Measurements from ENCODE around the gene KRT80.

The KRT80 gene

DNA sequence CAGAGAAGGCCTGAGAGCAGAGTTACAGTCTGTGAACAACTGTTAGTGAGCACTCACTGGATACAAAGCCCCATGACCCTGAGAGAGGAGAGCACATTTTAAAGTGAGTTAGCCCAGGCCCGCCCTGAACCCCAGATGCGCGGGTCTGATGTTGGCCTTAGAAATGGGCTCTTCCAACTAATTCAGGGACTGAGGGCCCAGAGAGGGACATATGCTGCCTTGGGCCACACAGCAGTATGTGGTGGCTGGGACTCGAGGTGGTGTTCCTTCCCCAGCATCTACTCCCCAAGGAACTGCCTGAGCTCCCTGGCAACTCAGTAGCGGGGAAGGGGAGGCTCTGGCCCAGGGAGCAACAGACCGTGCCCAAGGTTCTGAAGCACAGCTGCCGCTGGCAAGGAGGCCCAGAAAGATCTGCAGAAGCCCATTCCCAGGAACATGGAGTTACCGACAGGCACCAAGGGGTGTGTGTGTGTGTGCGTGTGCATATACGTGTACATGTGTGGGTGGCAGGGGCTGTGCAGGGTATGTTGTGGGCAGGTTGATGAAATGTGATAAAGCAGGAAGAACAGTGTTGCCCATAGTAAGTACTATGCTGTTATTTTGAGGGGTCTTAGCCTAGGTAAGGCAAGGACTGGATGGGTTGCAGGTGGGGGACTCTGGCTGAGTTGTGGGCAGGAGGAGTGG is 40.5 kb downstream of the KRT80 start:
- no peak for DNase-seq

DNA sequence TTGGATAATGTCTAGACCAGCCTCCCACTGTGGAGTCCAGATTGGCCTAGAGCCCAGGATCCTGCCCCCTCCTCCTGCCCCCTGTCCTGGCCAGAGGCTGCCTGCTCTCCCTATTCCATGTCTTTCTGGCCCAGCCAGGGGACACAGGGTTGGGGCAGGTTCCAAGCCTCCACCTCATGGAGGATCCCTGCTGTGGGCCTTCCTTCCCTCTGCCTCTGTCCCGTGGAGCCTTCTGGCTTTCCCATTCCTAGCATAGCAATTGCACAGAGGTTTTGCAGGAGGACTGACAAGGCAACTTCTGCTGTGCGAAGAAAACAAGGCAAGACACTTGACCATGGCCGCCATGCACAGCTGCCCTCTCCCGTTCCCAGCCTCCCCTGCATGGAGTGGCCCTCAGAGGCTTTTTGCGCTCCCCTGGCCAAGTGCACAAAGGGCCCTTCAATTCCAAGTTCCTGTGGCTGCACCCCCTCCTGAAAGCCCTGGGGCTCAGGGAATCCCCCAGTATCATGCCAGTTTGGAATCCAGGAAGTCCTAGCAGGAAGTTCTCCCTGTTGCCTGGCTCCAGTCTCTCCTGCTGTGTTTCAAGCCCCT is 42.1 kb downstream of the KRT80 start:
- DNase-seq: no peak

- no peak for DNase-seq
Observed at GRCh38 chr12:52149182-52149641, 42.6 kb downstream of the KRT80 start.

DNA sequence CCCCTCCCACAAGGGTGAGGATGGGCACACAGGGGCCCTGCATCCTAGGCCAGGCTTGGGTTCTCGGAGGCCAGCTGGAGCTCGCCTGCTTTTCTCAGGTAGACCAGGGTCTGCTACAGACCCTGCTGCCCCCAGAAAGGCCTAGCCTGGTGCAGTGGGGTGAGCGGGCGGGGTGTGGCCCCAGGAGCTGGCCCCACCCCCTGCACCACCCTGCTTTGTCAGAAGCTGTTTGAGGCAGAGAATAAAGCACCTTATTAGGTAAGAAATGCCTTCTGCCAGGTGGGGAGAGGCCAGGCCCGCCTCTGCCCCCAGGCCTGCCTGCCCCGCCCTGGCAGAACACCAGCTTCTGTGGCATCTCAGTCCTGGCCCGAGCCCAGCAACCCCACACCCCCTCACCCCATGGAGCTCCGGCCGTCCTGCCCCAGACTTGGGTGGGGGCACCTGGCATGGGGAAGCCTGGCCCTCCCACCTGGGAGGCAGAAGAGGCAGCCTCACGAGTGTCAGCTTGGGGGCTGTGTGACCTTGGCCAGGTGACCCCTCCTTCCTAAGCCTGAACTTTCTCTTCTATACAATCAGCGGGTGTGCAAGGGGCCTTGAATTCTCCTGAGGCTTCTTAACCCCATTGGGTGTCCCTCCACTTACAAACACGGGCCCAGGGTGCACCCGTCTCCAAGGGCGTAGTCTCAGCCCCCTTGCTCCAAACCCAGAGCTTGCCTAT is 43.2 kb downstream of the KRT80 start:
- no peak for DNase-seq

DNA sequence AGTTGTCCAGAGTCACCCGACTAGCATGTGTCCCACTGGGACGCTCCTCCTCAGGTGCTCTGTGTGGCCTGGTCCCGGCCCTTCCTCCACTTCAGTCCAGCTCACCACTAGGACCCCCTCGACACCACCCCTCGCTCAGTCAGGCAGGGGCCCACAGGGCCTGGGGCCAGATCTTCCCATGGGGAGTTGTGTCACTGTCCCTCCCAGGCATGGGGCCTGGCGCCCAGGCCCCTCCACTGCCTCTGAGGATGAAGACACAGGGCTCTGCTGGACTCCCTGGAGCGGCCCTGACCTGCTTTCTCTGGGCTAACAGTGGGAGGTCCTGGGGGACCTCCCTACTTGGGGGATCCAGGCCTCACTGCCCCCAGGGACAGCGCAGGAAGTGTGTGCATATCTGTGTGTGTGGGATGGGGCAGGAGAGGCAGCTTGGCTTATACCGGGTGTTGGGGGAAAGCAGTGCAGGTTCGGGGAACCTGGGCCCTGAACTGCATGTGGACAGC is 43.8 kb downstream of the KRT80 start:
- no peak for DNase-seq

DNA sequence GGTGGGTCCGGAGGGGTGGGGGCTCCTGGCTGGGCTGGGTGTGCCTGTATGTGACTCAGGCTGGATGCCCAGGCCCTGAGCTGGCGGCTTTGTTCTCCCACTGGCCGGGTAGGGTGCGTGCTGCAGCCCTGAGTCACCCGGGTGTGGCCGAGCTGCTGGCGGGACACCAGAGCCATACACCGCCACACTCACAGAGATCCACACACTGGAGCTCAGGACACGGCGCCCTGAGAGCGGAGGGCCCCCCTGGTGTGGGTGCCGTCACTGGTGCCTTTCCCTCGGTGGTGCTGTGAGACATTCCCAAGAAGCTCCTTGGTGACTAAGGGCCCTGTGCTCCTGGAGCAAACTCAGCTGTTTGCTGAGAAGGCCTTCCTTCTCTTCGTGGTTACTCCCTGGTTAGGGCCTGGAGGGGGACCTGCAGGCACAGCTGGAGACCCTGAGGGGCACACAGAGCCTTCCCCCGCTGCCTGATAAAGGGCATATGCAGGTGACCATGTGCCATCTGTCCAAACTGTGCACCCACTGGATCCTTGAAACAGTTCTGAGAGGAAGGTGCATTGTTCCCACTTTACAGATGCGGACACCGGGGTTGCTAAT is 44.3 kb downstream of the KRT80 start:
- DNase-seq: no peak

GRCh38 chr12:52146822-52147366 is 44.9 kb downstream of the KRT80 start:
- no peak for DNase-seq

- no peak for DNase-seq
Observed at GRCh38 chr12:52146089-52146821, 45.6 kb downstream of the KRT80 start.

GRCh38 chr12:52145228-52146088 is 46.4 kb downstream of the KRT80 start:
- DNase-seq: no peak

DNA sequence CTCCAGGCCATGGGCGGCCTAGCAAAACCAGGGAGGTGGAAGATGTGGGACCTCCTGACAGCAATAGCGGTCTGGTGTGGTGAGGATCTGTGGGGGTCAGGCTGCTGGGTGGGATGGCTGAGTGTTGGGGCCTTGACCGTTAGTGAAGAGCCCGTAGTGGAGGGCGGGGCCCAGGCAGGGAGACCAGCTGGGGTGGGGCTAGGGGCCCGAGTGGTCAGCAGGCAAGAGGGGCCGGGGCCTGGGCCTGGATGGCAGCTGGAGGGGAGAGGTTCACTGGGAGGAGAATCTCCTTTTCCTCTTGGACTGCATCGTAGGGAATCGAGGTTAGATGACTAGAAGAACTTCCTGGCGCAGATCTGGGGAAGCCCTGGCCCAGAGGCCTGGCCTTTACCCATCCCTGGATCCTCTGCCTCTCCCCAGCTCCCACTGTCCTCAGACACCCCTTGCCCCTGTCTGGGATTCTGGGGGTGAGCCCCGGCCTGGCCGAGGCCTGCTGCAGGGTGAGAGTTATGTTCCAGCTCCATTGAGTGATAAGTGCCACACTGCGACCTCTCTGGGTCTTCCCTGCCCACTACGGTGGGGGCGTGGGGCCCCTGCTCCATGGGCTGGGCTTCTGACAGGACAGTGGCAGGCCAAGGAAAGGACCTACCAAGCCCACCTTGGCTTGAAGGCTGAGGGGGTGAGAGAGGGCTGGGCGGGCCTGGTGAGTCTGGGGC is 47.1 kb downstream of the KRT80 start:
- DNase-seq: no peak

DNA sequence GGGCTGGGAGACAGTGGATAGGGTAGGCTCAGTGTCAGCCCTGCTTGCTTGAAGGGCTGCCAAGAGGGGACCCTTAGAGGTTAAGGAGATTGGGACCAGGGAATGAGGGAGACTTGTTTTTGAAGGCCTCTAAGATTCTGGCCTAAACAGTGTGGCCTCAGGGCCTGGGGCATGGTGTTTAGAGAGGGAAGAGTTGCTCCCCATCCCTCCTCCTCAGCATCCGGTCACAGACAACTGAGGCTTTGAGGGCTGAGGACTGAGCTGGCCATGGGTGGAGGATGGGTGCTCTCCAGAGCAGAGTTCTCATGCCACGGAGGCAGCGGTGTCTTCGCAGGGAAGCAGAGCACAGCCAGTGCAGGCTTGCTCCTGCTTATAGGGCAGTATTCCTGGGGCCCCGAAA is 49.4 kb downstream of the KRT80 start:
- DNase-seq: no peak

DNA sequence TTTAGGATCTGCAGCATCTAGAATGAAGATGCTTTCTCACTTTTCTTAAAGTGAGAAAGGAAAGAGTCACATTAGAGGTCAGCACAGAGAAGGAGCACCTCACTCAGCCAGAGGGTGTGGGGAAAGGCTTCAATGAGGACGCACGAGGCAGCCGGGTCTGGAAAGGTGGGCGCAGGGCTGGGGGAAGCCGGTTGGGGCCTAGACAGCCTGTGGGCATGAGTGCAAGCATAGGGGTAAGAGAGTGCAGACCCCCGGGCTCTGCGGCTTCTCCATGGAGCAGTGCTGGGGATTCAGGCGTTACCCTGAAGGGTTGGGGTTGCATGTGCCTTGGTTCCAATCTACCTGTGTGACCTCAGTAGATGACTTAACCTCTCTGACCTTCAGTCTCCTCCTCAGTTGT is 49.9 kb downstream of the KRT80 start:
- no peak for DNase-seq

GRCh38 chr12:52141306-52141705 is 50.5 kb downstream of the KRT80 start:
- DNase-seq: no peak

DNA sequence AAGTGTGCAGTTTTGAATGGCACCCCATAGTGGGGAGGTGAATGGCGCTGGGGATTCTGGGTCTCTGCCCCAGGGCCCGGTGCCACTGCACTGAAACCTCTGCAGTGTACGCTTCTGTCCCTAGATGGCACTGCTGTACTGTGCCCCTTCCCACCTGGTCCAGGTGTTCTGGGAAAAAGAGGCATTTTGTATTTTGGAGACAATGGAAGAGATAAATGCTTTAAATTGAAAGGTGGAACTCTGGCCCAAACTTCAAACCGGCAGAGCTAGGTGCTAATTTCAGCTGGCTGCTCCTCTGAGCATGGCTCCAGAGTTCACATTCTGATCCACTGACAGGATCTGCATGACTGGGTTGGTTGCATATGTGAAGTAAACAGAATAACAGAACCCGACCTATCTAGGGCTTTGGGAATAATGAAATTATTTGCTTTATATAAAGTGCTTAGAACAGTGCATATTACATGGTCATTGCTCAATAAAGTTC is 52.2 kb downstream of the KRT80 start:
- DNase-seq: peak; percentile 28

- DNase-seq: no peak
Observed at GRCh38 chr12:52139147-52139546, 52.7 kb downstream of the KRT80 start.

- DNase-seq: no peak
Observed at GRCh38 chr12:52137746-52138145, 54.1 kb downstream of the KRT80 start.

DNA sequence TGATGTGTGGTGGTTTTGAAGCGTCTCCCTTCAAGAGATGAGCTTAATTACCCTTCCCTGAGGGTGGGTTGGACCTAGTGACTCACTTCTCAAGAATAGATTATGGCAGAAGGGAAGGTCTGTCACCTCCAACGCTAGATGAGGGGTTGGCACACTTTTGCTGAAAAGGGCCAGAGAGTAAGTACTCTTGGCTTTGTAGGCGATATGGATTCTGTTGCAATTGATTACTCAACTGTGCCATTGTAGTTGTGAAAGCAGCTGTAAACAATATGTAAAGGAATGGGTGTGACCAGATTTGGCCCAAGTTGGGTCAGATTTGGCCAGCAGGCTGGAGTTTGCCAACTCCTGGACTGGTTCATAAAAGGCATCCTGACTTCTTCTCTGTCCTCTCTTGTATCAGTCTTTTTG is 59.1 kb downstream of the KRT80 start:
- no peak for DNase-seq

GRCh38 chr12:52130711-52131110 is 61.1 kb downstream of the KRT80 start:
- DNase-seq: no peak

DNA sequence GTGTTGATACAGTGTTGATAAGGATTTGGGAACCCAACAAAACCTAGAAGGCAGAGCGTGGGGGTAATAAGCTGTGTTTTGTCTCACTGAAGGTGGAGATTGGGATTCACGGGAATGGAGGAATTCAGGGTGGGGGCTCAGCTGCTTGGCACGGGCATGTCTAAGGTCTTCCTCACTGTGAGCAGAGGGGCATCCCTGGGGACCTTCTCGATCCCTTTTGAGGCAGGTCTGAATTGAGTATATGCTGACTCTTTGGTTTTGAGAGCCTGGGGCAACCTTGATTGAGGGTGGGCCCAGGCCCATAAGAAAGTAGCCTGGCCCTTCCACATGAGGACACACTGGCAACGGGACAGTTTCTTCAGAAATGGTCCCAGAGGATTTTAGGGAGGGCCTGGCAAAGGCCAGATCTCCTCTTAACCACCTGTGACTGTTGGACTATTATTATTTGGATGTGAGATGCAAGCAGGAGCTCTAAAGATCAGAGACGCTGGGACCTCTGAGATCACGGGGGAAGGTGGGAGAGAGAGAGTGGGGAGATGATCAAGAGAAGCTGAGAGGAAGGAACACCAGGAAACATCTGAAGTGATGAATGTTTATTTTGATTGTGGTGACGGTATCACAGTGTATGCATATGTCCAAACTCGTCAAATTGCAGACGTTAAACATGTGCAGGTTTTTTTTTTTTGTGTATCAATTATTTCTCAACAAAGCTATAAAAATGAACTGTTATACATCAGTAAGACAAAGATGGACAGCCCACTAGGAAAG is 63.9 kb downstream of the KRT80 start:
- DNase-seq: no peak
